Pancreas (tissue), 10 donors: ENCODE results near the gene ARSA. TPM values are rescaled to one million over a fixed set of nuclear protein-coding genes. Genes with fewer than 3 reads are reported as not detected.

Experiments
- ATAC-seq, 4 donors: fragments of 200-7000 bp; cut with Tn5 transposase; one replicate each; pipeline versions ENCODE4 v1.8.0 to v1.9.1; 2020; ENCODE audit warnings: mild to moderate bottlenecking in 4 of 4, moderate library complexity in 4 of 4
- DNase-seq, 6 donors: peaks; one replicate each; pipeline ENCODE4 v3.0.0-alpha.2; 2020
- FAIRE-seq: peaks from 2 replicates; lab custom pipeline; 2012; peaks lifted over from hg19 to GRCh38; lab: Jason Lieb, UNC
- H3K27ac ChIP-seq, 4 donors: fragments of 200-600 bp; sonication (generic); 1 replicate in 3 of 4; 2 replicates in 1 of 4; pipeline versions ENCODE4 v1.5.0 to v1.8.0; 2020
- H3K27me3 ChIP-seq, 4 donors: fragments of 200-600 bp; one replicate each; pipeline ENCODE4 v1.8.0; 2021
- H3K36me3 ChIP-seq, 3 donors: fragments of 200-600 bp; sonication (generic) in 1 of 3; one replicate each; pipeline versions ENCODE4 v1.5.0 to v1.8.0; 2020 to 2021
- H3K4me1 ChIP-seq, 3 donors: fragments of 200-600 bp; one replicate each; pipeline ENCODE4 v1.8.0; 2021
- H3K4me3 ChIP-seq, 4 donors: fragments of 200-600 bp; sonication (generic) in 2 of 4; one replicate each; pipeline versions ENCODE4 v1.5.0 to v1.8.0; 2020 to 2021
- H3K9me3 ChIP-seq, 4 donors: fragments of 200-600 bp; one replicate each; pipeline ENCODE4 v1.8.0; 2021
- CTCF ChIP-seq, 4 donors: fragments of 200-600 bp; sonication (generic) in 3 of 4; IDR thresholded peaks; one replicate each; pipeline versions ENCODE4 v1.5.0 to v1.8.0; 2021; ENCODE audit warnings: antibody characterized with exemption in 4 of 4
- WGBS, 2 donors: extraction: QIAGEN DNeasy Blood & Tissue Kit; methylation state at CpG; one replicate each; pipeline ENCODE4 v1.1.7; 2013; 5-methylcytosine and 5-hydroxymethylcytosine counted together
- intact Hi-C, 3 donors: fragments of 100-400 bp; cut with DNase I; formaldehyde crosslinking; loops; one replicate each; pipeline versions ENCODE4 v1.11.1 to v1.14.2; 2022
- polyA plus RNA-seq, 2 donors: library from polyadenylated mRNA; stranded (reverse); fragments of 200-250 nt; gene quantifications; one replicate each; pipeline ENCODE4 v1.2.3, GENCODE V29; 2013
- total RNA-seq, 6 donors: library from RNA; stranded (reverse); fragmentation: NEBNext Ultra II Directional in 4 of 6; extraction: Animal tissue kit (Norgen Biotek cat#: 25700) in 4 of 6; gene quantifications; one replicate each; pipeline versions ENCODE4 v1.2.1 to v1.2.4, GENCODE V29; 2021 to 2023
- donor health status: healthy with polysubstance abuse.
- donor health status: DM: no; HTN: no; CAD: no; lungs with moderate emphysema.
- donor health status: DM: no; HTN: no; CAD: no.
- donor health status: control.
- donor health status: control.
- donor health status: Bipolar disorder and iron deficiency.
- donor health status: DM: yes; HTN: yes; CAD: no.
- donor health status: DM: no; HTN: no; CAD: no.
- donor health status: DM: no; HTN: no; CAD: no.
- donor health status: DM: yes; HTN: yes; CAD: no.

ARSA gene
- total and polyA plus RNA-seq, 8 donors = 21.9 to 119 (median 29.9) TPM

- no peak for FAIRE-seq
- Histone ChIP-seq H3K9me3 (no peaks in the 10 kb centered on the region), H3K27me3 (no peaks in the 10 kb centered on the region), H3K36me3 (no peaks in the 10 kb centered on the region), H3K4me1 (peaks cover 0 to 10% (median 0%) of the 10 kb centered on the region in 3 donors), H3K27ac (no peak overlapping the region), H3K4me3 (peak overlapping the region; percentile 70 to 91 (median 88))
- peak in 2 of 6 donors; percentile 49 to 59 for DNase-seq
- ATAC-seq = no peak
- intact Hi-C loops = no loop called here
- no peak for TF ChIP-seq CTCF (IDR thresholded peaks at IDR 0.05)
- 86 to 93% methylated on average over 22 of the region's 22 CpGs for WGBS, 2 donors
Observed at GRCh38 chr22:50581031-50581949, 46.7 kb downstream of the ARSA start.

GRCh38 chr22:50579752-50580151 is 48.2 kb downstream of the ARSA start:
- no peak for ATAC-seq
- H3K4me3 ChIP-seq = no peak overlapping the region
- H3K4me1 ChIP-seq = peaks cover 0 to 10% (median 0%) of the 10 kb centered on the region in 3 donors
- whole genome bisulfite sequencing, 2 donors = 93 to 94% methylated on average over 4 of the region's 4 CpGs
- H3K9me3 ChIP-seq = no peaks in the 10 kb centered on the region
- H3K27me3 ChIP-seq = no peaks in the 10 kb centered on the region
- TF ChIP-seq CTCF (IDR thresholded peaks at IDR 0.05) = no peak
- DNase-seq = no peak
- H3K36me3 ChIP-seq = no peaks in the 10 kb centered on the region
- no peak for FAIRE-seq
- H3K27ac ChIP-seq = no peak overlapping the region
- intact Hi-C loops = no loop called here

- Histone ChIP-seq H3K4me3 (no peak overlapping the region), H3K36me3 (no peaks in the 10 kb centered on the region), H3K27ac (no peak overlapping the region), H3K4me1 (peaks cover 0 to 10% (median 0%) of the 10 kb centered on the region in 3 donors), H3K27me3 (no peaks in the 10 kb centered on the region), H3K9me3 (no peaks in the 10 kb centered on the region)
- intact Hi-C loops = no loop called here
- 74 to 77% methylated on average over 8 of the region's 8 CpGs for WGBS, 2 donors
- DNase-seq (no peak), FAIRE-seq (no peak), ATAC-seq (no peak)
- no peak for TF ChIP-seq CTCF (IDR thresholded peaks at IDR 0.05)
Observed at GRCh38 chr22:50578776-50579310, 49.1 kb downstream of the ARSA start.

- no peaks in the 10 kb centered on the region for H3K27me3 ChIP-seq
- no peak for TF ChIP-seq CTCF (IDR thresholded peaks at IDR 0.05)
- DNase-seq (peak in 1 of 6 donors; percentile 72), FAIRE-seq (no peak), ATAC-seq (no peak)
- H3K4me1 ChIP-seq = peaks cover 0 to 4% (median 0%) of the 10 kb centered on the region in 3 donors
- no peaks in the 10 kb centered on the region for H3K36me3 ChIP-seq
- H3K4me3 ChIP-seq = no peak within 1 kb of the TSS
- no peak within 1 kb of the TSS for H3K27ac ChIP-seq
- intact Hi-C loops = no loop called here
- WGBS, 2 donors = 44 to 46% methylated on average over 54 to 63 of the region's 63 CpGs
- H3K9me3 ChIP-seq = no peaks in the 10 kb centered on the region
Observed at GRCh38 chr22:50577987-50578775, 49.8 kb downstream of the ARSA start, which contains the start of gene CPT1B. Gene CPT1B (minus strand): TSS chr22:50578427. CDS start chr22:50577915, 512 bp downstream.
